Measurements from ENCODE around the gene MCEMP1.
A peak's percentile ranks its signal among the peaks of the same experiment; 100 is the strongest.
"Not testable (repeated sequence)": the region's sequence is repeated elsewhere in the genome, so short reads cannot be mapped to it uniquely, and the experiment has no call there.

MCEMP1 gene

GRCh38 chr19:7643629-7644549 is 33.0 kb upstream of the MCEMP1 start:
- DNase-seq (ENCODE audit: low read depth in 1 of 2, low spot score in 1 of 2), result not testable (repeated sequence)

DNA sequence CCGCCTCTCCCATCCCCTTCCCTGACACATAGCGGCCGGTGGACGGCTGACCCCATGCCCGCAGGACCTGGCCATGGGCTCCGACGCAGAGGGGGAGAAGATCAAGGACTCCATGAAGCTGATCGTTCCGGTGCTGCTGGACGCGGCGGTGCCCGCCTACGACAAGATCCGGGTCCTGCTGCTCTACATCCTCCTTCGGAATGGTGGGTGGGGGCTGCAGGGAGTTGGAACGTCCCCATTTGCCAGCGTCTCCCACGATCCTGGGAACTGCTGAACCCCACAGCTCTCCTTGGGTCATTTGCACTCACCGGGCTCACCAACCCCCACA is 32.4 kb upstream of the MCEMP1 start:
- DNase-seq (ENCODE audit: low read depth in 1 of 2, low spot score in 1 of 2), result no peak

- no peak for DNase-seq (ENCODE audit: low read depth in 1 of 2, low spot score in 1 of 2)
Observed at GRCh38 chr19:7645163-7645562, 31.7 kb upstream of the MCEMP1 start.

DNA sequence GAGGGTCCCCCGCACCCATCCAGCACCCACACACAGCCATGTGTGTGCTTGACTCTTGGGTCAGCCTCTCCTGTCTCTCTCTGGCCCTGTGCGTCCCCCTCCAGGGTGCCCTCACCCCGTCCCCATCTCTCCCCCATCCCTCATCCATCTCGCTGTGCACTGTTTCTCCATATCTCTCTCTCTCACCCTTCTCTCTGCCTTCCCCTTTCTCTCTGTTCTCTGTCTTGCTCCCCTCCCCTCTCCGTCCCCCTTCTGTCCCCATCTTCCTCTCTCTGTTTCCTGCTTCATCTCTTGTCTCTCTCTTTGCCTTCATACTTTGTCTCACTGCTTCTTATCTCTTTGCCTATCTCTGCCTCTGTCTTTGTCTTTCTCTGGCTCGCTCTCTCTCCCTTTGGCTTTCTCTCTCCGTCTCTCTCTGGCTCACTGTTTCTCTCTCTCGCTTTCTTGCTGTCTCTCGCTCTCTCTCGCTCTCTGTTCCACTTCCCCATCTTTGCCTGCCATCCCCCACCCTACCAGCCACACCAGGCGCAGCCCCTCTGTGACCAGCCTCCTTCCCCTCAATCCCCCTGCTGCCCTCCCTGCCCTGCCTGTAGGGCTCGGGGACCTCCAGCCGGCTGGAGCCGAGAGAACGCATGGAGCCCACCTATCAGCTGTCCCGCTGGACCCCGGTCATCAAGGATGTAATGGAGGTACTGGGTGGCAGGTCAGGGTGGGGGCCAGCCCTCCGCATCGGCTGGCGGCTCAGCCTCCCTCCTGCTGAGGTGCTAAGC is 31.0 kb upstream of the MCEMP1 start:
- DNase-seq (ENCODE audit: low read depth in 1 of 2, low spot score in 1 of 2), result no peak

- DNase-seq (ENCODE audit: low read depth in 1 of 2, low spot score in 1 of 2), result no peak
Observed at GRCh38 chr19:7646426-7646700, 30.5 kb upstream of the MCEMP1 start.

- no peak for DNase-seq (ENCODE audit: low read depth in 1 of 2, low spot score in 1 of 2)
Observed at GRCh38 chr19:7647156-7647555, 29.7 kb upstream of the MCEMP1 start.

DNA sequence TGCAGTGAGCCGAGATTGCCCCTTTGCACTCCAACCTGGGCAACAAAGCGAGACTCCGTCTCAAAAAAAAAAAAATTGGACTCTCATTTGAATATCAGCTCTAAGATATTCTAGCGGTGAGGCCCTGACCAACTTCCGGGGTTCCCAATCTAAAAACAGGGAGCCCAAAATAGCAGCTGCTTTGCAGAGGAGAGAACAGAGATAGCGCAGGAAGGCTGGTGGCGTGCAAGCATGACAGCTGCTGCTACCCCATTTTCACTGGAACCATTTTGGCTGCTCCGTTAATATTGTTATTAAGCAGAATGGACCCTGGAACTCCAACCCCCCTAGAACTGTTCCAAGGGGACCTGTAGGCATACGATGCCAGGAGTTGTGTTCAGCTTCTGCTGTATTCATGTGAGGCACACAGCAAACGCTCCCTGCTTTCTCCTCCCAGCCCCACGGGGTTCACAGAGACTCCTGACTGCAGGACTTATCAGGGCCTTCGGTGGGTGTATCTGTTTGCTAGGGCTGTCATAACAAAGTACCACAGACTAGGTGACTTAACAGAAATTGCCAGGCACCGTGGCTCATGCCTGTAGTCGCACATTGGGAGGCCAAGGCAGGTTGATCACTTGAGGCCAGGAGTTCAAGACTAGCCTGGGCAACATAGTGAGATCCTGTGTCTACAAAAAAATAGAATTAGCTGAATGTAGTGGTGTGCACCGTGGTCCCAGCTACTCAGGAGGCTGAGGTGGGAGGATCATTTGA is 28.4 kb upstream of the MCEMP1 start:
- no peak for DNase-seq (ENCODE audit: low read depth in 1 of 2, low spot score in 1 of 2)

DNA sequence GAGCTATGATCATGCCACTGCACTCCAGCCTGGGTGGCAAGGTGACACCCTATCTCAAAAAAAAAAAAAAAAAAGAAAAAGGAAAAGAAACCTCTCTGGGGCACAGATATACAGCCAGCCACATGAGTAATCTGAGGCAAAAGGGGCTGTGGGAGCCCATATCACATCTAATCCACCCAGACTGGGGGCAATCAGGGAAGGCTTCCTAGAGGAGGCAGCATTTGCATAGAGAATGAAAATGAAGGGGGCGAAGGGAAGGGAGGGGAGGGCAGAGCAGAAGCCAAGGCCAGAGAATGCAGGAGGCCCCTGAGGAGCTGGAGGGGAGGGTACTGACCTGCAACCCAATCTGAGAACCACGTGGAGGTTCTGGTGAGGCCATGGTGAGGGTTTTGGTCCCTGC is 26.7 kb upstream of the MCEMP1 start:
- no peak for DNase-seq (ENCODE audit: low read depth in 1 of 2, low spot score in 1 of 2)

GRCh38 chr19:7652061-7652641 is 24.7 kb upstream of the MCEMP1 start:
- peak; percentile 75 to 89 for DNase-seq (ENCODE audit: low read depth in 1 of 2, low spot score in 1 of 2)

DNA sequence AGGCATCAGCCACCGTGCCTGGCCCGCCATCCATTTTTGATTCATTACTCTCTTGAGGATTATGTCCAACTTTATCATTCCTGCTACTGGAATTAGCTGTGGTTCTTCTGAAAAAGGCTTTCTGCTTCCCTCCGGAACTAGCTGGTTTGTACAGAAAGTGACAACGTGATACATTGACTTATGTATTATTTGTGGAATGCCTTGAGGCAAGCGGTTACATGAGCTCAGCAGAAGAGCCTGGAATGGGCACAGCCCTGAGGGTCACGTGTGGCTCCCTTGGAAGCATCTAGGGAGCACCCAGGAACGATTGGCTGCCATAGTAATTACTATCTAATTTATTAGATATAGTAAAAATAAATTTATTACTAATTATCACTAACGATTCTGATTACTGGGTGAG is 22.5 kb upstream of the MCEMP1 start:
- no peak for DNase-seq (ENCODE audit: low read depth in 1 of 2, low spot score in 1 of 2)

- no peak for DNase-seq (ENCODE audit: low read depth in 1 of 2, low spot score in 1 of 2)
Observed at GRCh38 chr19:7655581-7655980, 21.3 kb upstream of the MCEMP1 start.

- DNase-seq (ENCODE audit: low read depth in 1 of 2, low spot score in 1 of 2), result no peak
Observed at GRCh38 chr19:7657131-7657751, 19.6 kb upstream of the MCEMP1 start.

DNA sequence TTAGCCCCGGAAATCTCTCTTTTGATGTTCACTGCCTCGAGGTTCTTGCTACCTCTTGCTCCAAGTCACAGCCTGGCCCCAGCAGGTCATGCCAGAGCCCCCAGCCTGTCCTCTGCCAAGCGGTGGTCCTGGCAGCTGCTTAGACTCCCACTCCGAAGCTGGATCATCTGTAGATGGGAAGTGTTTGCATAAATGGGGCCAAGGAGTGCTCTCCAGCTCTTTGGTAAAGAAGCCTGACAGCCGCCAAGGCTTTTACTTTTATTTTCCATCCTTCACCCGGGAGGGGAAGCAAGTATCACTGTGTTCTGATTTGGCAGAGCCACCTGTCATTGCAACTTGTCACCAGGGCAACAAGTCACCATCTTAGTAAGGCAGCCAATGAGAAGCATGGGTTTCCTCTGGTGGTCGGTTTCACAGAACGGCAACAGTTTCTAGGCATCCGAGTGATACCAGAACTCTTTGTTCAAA is 18.6 kb upstream of the MCEMP1 start:
- DNase-seq (ENCODE audit: low read depth in 1 of 2, low spot score in 1 of 2), result peak in 1 of 2 donors; percentile 54

DNA sequence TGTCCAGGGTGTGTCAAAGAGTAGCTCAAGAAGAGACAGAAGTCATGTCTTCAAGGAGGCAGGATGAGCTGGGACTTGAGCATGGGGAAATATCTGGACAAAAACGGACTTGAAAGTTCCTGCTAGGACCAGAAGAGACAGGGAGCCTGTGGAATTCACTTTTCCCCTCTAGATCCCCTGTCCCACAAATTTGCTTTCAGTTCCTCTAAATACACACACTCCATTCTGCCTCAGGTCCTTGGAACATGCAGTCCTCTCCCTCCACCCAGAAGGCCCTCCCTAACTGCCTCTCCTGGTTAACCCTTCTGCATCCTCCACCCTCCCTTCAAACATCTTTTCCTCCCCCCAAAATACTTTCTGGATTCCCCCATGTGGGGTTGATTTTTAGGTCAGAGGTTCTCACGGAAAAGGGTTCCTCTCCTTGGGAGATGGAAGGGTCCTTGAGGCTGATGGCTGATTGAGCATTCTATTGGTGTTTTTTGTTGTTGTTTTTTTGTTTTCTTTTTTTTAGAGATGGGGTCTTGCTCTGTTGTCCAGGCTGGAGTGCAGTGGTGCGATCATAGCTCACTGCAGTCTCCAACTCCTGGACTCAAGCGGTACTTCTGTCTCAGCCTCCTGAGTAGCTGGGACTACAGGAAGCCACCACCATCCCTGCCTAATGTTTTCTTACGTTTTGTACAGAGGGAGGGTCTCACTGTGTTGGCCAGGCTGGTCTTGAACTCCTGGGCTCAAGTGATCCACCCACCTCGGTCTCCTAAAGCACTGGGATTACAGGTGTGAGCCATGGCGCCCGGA is 14.9 kb upstream of the MCEMP1 start:
- DNase-seq (ENCODE audit: low read depth in 1 of 2, low spot score in 1 of 2), result no peak

DNA sequence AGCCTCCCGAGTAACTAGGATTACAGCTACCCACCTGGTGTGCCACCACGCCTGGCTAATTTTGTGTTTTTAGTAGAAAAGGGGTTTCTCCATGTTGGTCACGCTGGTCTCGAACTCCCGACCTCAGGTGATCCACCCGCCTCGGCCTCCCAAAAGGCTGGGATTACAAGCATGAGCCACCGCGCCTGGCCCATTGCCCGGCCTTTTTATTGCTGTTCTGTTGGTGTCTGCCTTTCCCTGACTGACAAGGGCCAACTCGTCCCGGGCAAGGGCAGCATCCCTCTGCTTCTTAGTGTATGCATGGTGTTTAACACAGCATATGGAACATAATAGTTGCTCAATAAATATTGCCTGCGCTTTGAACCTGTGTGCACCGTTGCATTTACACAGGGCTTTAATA is 14.2 kb upstream of the MCEMP1 start:
- DNase-seq (ENCODE audit: low read depth in 1 of 2, low spot score in 1 of 2), result no peak

DNA sequence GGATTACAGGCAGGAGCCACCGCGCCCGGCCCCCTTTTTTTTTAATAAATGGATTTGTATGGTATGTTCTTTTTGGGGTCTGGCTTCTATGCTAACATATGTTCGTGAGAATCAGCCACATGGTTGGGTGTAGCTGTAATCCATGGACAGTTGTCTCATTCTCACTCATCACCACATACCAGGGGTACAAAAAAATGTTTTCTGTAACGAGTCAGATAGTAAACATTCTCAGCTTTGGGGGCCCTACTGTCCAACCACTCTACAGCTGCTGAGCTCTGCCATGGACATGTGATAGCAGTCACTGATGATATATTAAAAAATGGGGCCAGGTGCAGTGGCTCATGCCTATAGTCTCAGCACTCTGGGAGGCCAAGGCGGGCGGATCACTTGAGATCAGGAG is 13.2 kb upstream of the MCEMP1 start:
- no peak for DNase-seq (ENCODE audit: low read depth in 1 of 2, low spot score in 1 of 2)

DNA sequence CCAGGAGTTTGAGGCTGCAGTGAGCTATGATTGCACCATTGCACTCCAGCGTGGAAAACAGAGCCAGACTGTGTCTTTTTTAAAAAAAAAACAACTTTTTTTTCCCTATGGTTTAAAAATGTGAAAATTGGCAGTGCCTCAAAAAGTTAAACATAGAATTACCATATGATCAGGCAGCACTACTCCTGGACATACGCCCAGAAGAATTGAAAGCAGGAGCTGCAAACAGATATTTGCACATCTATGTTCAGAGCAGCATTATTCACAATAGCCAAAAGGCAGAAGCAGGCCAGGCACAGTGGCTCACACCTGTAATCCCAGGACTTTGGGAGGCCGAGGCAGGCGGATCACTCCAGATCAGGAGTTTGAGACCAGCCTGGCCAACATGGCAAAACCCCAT is 11.8 kb upstream of the MCEMP1 start:
- DNase-seq (ENCODE audit: low read depth in 1 of 2, low spot score in 1 of 2), result no peak

DNA sequence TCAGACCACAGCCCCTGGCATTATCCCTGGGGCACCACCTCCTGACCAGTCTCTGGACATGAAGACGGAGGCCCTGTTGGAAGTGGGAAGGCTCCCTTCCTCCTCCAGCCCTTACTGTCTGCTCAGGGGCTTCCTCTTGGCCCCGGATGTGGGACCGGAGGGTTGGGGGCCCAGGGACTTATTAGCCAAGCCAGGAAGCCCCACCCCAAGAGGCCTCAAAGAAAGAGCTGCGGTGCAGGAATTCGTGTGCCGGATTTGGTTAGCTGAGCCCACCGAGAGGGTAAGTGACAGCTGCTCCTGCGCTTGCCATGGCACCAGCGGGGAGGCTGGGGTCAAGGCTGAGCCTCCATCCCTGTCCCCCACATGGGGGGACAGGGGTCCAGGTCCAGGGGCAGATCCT is 8.0 kb upstream of the MCEMP1 start, which contains the start of gene RETN:
Gene RETN, plus strand, starts transcription at position 208 of the 400 bp plus-strand sequence. CDS start 278 bp downstream, outside the sequence.
- no peak for DNase-seq (ENCODE audit: low read depth in 1 of 2, low spot score in 1 of 2)

DNA sequence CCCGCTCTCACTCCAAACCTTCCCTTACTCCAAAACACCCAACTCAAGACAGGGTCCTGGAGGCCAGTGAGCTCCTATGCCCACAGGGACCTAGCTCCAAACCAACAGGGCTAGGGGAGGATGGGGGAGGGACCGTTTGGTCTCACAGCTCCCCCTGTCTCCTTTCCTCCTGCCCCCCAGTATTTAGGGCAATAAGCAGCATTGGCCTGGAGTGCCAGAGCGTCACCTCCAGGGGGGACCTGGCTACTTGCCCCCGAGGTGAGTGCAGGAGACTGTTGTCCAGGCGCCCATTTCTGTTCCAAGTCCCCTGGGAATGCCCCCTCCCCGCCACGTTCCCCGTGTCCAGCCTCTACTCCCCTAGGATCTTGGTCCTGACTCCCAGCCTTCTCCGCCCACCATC is 7.2 kb upstream of the MCEMP1 start:
- DNase-seq (ENCODE audit: low read depth in 1 of 2, low spot score in 1 of 2), result no peak

- no peak for DNase-seq (ENCODE audit: low read depth in 1 of 2, low spot score in 1 of 2)
Observed at GRCh38 chr19:7670150-7670783, 6.6 kb upstream of the MCEMP1 start.

Data from activated CD4-positive, alpha-beta T cell treated with anti-CD3 and anti-CD28 coated beads, Interleukin-2, amount 50 U/mL, for 24 hours (primary cell).